OCI-LY1 (cell line): ENCODE measurements around the gene CHD5.

ENCODE experiments used
- EZH2 ChIP-seq: fragments of 200-600 bp; sonication (generic), shearing (Covaris generic); IDR thresholded peaks from 2 replicates; pipeline ENCODE4 v1.8.0; 2017; ENCODE audit warnings: borderline replicate concordance, mixed run types, mild to moderate bottlenecking, antibody characterized with exemption, low read length, moderate library complexity, mixed read lengths
- TF ChIP-seq, protein P1 (sequence below): fragments of 200-600 bp; sonication (generic), shearing (Covaris generic); IDR thresholded peaks from 2 replicates; pipeline ENCODE4 v1.5.1; 2017; ENCODE audit warnings: mild to moderate bottlenecking, antibody characterized with exemption, low read length, moderate library complexity, mixed read lengths

DNA sequence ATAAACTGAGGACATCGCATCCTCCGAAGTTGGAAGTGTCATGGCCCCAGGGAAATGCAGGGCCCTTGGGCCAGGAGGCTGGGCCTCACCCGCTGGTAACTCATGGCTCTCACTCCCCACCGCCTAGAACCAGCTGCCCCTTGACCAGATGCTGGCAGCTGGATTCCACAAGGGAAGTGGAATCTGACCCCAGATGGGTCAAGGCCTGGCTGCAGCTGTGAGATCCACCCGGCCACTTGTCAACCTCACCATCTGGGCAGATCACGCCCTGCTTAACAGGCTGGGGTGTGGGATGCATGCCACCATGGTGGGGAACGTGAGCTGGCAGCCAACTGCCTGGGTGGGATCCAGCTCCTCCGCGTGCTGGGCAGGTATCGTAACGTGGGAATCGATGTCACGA is 108.9 kb downstream of the CHD5 start:
- TF ChIP-seq, protein P1, sequence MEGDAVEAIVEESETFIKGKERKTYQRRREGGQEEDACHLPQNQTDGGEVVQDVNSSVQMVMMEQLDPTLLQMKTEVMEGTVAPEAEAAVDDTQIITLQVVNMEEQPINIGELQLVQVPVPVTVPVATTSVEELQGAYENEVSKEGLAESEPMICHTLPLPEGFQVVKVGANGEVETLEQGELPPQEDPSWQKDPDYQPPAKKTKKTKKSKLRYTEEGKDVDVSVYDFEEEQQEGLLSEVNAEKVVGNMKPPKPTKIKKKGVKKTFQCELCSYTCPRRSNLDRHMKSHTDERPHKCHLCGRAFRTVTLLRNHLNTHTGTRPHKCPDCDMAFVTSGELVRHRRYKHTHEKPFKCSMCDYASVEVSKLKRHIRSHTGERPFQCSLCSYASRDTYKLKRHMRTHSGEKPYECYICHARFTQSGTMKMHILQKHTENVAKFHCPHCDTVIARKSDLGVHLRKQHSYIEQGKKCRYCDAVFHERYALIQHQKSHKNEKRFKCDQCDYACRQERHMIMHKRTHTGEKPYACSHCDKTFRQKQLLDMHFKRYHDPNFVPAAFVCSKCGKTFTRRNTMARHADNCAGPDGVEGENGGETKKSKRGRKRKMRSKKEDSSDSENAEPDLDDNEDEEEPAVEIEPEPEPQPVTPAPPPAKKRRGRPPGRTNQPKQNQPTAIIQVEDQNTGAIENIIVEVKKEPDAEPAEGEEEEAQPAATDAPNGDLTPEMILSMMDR, result no peak
- no peak for TF ChIP-seq EZH2
